Psoas muscle (tissue), 8 donors: ENCODE data around the gene MAPKAPK3. TPM values are rescaled to one million over a fixed set of nuclear protein-coding genes. Genes with fewer than 3 reads are reported as not detected.
A peak's percentile ranks its signal among the peaks of the same experiment; 100 is the strongest.

ENCODE experiments used
- ATAC-seq, 4 donors: fragments of 200-7000 bp; cut with Tn5 transposase; one replicate each; pipeline ENCODE4 v1.9.1; 2020; ENCODE audit warnings: moderate library complexity in 3 of 4, mild to moderate bottlenecking in 2 of 4
- DNase-seq, 2 donors: peaks; one replicate each; pipeline ENCODE4 v3.0.0-alpha.2; 2020
- H3K27ac ChIP-seq: fragments of 200-600 bp; one replicate; pipeline ENCODE4 v1.8.0; 2022
- H3K27me3 ChIP-seq, 3 donors: fragments of 200-600 bp in 1 of 3; one replicate each; pipeline versions ENCODE4 v1.6.1 to v1.8.0; 2013 to 2022; ENCODE audit warnings: low read length in 2 of 3, mild to moderate bottlenecking in 2 of 3, moderate library complexity in 1 of 3; ENCODE audit not compliant: insufficient read depth in 3 of 3
- H3K36me3 ChIP-seq, 2 donors: fragments of 200-600 bp in 1 of 2; one replicate each; pipeline versions ENCODE4 v1.6.1 to v1.8.0; 2013 to 2022; ENCODE audit warnings: low read depth in 1 of 2, mild to moderate bottlenecking in 1 of 2, moderate library complexity in 1 of 2; ENCODE audit not compliant: insufficient read depth in 1 of 2
- H3K4me1 ChIP-seq: fragments of 200-600 bp; one replicate; pipeline ENCODE4 v1.8.0; 2022
- H3K4me3 ChIP-seq: fragments of 200-600 bp; one replicate; pipeline ENCODE4 v1.8.0; 2022; ENCODE audit warnings: mild to moderate bottlenecking
- H3K9me3 ChIP-seq: fragments of 200-600 bp; one replicate; pipeline ENCODE4 v1.8.0; 2022
- CTCF ChIP-seq: fragments of 200-600 bp; IDR thresholded peaks from one replicate; pipeline ENCODE4 v1.8.0; 2022; ENCODE audit warnings: antibody characterized with exemption
- WGBS, 3 donors: extraction: QIAGEN DNeasy Blood & Tissue Kit; methylation state at CpG; one replicate each; pipeline versions ENCODE4 v1.1.6 to v1.1.7; 2013; 5-methylcytosine and 5-hydroxymethylcytosine counted together
- intact Hi-C, 2 donors: fragments of 100-400 bp; cut with DNase I; formaldehyde crosslinking; loops; one replicate each; pipeline versions ENCODE4 v1.11.0 to v1.14.2; 2022
- polyA plus RNA-seq, 3 donors: library from polyadenylated mRNA; stranded (reverse); fragments of 200-250 nt; gene quantifications; one replicate each; pipeline ENCODE4 v1.2.3, GENCODE V29; 2013
- total RNA-seq, 4 donors: library from RNA; stranded (reverse); fragmentation: NEBNext Ultra II Directional in 2 of 4; extraction: Animal tissue kit (Norgen Biotek cat#: 25700) in 2 of 4; gene quantifications; one replicate each; pipeline versions ENCODE4 v1.2.1 to v1.2.4, GENCODE V29; 2021 to 2023
- donor health status: healthy with polysubstance abuse.
- donor health status: DM: no; HTN: no; CAD: no; lungs with moderate emphysema.
- donor health status: Bipolar disorder and iron deficiency.
- donor health status: healthy.
- donor health status: DM: yes; HTN: yes; CAD: no.
- donor health status: DM: no; HTN: no; CAD: no.
- donor health status: DM: no; HTN: no; CAD: no.
- donor health status: DM: yes; HTN: yes; CAD: no.

Gene MAPKAPK3
- total and polyA plus RNA-seq, 7 donors: 88.2 to 409 (median 249) TPM

GRCh38 chr3:50587806-50588758 is 28.9 kb upstream of the MAPKAPK3 start:
- peaks cover 73% of the 10 kb centered on the region for H3K4me1 ChIP-seq
- DNase-seq (peak in 1 of 2 donors; percentile 59), ATAC-seq (peak in 3 of 4 donors; percentile 2 to 18 (median 15))
- 42 to 63% (median 44%) methylated on average over 17 of the region's 17 CpGs for WGBS, 3 donors
- no peak for TF ChIP-seq CTCF
- H3K27me3 ChIP-seq: no peaks in the 10 kb centered on the region
- intact Hi-C loops: no loop called here
- H3K9me3 ChIP-seq: no peaks in the 10 kb centered on the region
- no peaks in the 10 kb centered on the region for H3K36me3 ChIP-seq
- H3K4me3 ChIP-seq: no peak overlapping the region
- H3K27ac ChIP-seq: peak overlapping the region; percentile 69

DNA sequence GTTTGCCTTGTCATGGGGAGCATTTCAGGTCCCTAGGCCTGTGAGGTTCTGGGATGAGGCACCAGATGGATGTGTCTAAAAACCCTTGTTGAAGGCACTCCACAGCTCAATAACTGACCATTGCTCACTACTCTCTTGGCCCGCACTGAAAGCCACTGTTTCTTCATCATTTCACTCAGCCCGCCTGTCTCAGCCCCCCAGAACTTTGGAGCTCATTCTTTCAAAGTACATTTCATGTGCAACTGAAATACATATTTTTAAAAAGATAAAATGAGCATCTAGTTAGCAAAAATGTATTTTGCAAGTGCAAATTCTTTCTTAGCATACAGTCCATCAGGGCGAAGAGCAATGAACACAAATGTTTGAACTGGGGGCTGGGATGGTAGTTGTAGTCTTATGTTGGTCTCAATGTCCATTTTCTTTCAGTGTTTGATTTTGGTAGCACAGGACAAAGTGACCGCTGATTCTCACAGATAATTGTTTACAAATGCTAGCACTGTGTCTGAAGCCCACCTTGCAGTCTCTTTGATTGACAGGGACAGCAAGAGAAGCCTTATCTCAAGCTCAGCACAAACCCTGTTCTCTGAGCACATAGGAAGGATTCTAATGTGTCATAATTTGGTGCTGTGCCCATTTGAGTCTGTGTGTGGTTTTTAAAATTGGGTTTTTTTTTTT is 28.1 kb upstream of the MAPKAPK3 start:
- DNase-seq (no peak), ATAC-seq (no peak)
- no peaks in the 10 kb centered on the region for H3K36me3 ChIP-seq
- H3K4me1 ChIP-seq: peaks cover 68% of the 10 kb centered on the region
- no peaks in the 10 kb centered on the region for H3K27me3 ChIP-seq
- H3K9me3 ChIP-seq: no peaks in the 10 kb centered on the region
- WGBS, 3 donors: 92 to 95% (median 92%) methylated on average over 4 of the region's 4 CpGs
- peak overlapping the region; percentile 69 for H3K27ac ChIP-seq
- intact Hi-C loops: no loop called here
- TF ChIP-seq CTCF: no peak
- H3K4me3 ChIP-seq: no peak overlapping the region

- TF ChIP-seq CTCF: no peak
- H3K4me1 ChIP-seq: peaks cover 45% of the 10 kb centered on the region
- no peaks in the 10 kb centered on the region for H3K27me3 ChIP-seq
- no peaks in the 10 kb centered on the region for H3K36me3 ChIP-seq
- DNase-seq (peak in 1 of 2 donors; percentile 36), ATAC-seq (no peak)
- H3K4me3 ChIP-seq: no peak overlapping the region
- WGBS, 3 donors: 73 to 75% (median 74%) methylated on average over 7 to 9 of the region's 9 CpGs
- intact Hi-C loops: no loop called here
- no peaks in the 10 kb centered on the region for H3K9me3 ChIP-seq
- no peak overlapping the region for H3K27ac ChIP-seq
Observed at GRCh38 chr3:50591196-50591741, 25.7 kb upstream of the MAPKAPK3 start.

- peaks cover 32% of the 10 kb centered on the region for H3K4me1 ChIP-seq
- intact Hi-C loops: no loop called here
- H3K27me3 ChIP-seq: no peaks in the 10 kb centered on the region
- H3K9me3 ChIP-seq: no peaks in the 10 kb centered on the region
- H3K4me3 ChIP-seq: no peak overlapping the region
- WGBS, 3 donors: 29 to 41% (median 36%) methylated on average over 5 of the region's 5 CpGs
- no peaks in the 10 kb centered on the region for H3K36me3 ChIP-seq
- peak overlapping the region; percentile 67 for H3K27ac ChIP-seq
- peak in 1 of 2 donors; percentile 53 for DNase-seq
- ATAC-seq: peak; percentile 6 to 20 (median 10)
- TF ChIP-seq CTCF: no peak
Observed at GRCh38 chr3:50592568-50592967, 24.4 kb upstream of the MAPKAPK3 start.
